ENCODE data around the gene IGSF9. TPM values are rescaled to one million over a fixed set of nuclear protein-coding genes. Genes with fewer than 3 reads are reported as not detected.

IGSF9 gene
- total RNA-seq, 3 donors from 2014 or later: 21.5 to 70.8 (median 25.9) TPM

DNA sequence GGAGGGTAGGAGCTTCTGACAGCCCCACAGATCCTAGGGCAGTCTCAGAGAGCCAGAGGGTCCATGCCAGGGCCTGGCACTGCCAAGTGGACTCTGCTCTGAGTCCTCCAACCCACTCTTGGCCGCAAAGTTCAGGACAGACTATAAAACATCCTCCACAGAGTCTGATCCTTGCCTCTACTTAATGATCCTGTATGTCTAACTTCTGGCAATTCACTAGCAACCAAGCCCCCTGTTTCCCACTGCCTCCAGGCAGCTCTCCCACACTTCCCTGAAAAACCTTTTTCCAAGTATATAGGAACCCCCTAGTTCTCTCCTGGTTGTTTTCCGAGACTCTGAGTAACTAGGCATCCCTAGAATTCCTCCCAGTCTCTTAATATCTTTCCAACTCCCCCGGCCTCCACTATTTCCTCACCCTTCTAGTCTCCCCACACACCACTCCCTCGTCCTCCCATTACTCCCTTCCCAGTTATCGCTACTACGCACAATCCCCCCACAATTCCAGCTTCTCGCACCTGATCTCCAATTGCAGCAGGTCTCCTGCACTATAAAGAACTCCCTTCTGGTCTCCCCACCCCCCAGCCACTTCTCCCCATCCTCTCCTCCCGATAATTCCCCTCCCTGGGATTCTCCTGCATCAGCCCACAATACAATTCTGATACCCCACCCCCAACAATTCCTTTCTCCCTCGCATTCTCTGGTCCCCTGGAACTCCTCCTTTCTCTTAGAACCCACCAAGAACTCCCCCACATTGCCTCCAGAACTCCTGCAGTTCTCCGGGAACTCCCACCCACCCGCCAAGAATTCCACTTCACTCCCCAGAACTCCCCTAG lies 574 bp downstream of the IGSF9 start:
- ATAC-seq (no peak), DNase-seq (no peak)
- Histone ChIP-seq H3K9me3 (no peaks in the 10 kb centered on the region), H3K4me1 (ENCODE audit: low read depth) (peaks cover 45% of the 10 kb centered on the region), H3K4me3 (no peak overlapping the region), H3K36me3 (ENCODE audit: low read depth) (no peaks in the 10 kb centered on the region)
- TF ChIP-seq, protein P1, sequence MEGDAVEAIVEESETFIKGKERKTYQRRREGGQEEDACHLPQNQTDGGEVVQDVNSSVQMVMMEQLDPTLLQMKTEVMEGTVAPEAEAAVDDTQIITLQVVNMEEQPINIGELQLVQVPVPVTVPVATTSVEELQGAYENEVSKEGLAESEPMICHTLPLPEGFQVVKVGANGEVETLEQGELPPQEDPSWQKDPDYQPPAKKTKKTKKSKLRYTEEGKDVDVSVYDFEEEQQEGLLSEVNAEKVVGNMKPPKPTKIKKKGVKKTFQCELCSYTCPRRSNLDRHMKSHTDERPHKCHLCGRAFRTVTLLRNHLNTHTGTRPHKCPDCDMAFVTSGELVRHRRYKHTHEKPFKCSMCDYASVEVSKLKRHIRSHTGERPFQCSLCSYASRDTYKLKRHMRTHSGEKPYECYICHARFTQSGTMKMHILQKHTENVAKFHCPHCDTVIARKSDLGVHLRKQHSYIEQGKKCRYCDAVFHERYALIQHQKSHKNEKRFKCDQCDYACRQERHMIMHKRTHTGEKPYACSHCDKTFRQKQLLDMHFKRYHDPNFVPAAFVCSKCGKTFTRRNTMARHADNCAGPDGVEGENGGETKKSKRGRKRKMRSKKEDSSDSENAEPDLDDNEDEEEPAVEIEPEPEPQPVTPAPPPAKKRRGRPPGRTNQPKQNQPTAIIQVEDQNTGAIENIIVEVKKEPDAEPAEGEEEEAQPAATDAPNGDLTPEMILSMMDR (IDR thresholded peaks at IDR 0.05): no peak
- intact Hi-C loops (cut with DNase I, micrococcal nuclease): no loop called here

DNA sequence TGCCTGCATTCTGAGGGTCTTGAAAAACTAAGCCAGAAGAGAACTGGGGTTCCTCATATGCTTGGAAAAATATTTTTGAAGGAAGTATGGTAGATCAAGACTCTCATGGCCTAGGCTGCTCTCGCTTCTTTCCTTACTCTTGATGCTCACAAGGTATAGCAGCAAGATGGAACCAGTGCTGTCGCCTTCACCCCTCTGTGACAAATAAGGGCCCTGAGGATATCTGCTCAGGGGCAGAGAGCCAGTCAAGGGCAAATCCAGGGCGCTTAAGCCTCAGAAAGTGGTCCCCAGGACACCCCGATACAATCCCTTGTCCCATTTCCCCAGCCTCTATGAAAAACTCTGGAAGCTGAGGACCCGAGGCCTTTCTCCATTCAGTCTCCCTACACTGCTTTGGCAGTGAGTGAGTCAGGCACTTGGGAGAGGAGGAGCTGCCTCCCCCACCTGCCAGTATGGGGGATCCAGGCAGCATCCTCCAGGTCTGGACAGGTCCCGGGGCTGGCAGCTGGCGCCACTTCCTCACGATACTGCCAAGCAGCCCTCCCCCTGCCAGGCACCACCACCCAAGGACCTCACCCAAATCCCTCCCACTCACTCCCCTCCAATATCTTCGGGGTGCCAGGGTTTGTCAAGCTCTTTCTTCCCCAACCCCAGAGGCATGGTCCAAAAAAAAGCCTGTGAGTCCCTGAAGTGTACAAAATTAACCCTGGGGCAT lies 1.3 kb downstream of the IGSF9 start:
- no peak for DNase-seq
- TF ChIP-seq, protein P1 (IDR thresholded peaks at IDR 0.05): no peak
- no peak for ATAC-seq
- peaks cover 43% of the 10 kb centered on the region for H3K4me1 ChIP-seq (ENCODE audit: low read depth)
- intact Hi-C loops (cut with DNase I, micrococcal nuclease): no loop called here
- no peak overlapping the region for H3K4me3 ChIP-seq
- no peaks in the 10 kb centered on the region for H3K36me3 ChIP-seq (ENCODE audit: low read depth)
- no peaks in the 10 kb centered on the region for H3K9me3 ChIP-seq

DNA sequence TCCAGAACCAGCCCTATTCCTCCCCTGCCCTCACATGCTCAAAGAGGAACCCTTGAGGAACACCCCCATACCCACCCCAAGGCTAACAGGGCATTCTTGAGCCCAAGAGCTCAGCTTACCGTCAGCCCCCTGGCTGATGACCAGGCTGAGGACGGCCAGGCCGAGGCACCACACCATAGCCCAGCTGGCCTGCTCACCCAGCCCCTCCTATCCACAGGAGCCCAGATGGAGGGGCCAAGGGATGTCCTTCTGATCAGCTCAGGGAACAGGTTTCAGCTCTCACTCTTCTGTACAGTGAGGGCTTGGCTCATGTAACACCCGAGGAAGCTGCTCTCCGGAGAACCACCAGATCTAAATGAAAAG lies 2.2 kb downstream of the IGSF9 start:
- intact Hi-C loops (cut with DNase I, micrococcal nuclease): no loop called here
- no peak for ATAC-seq
- Histone ChIP-seq H3K4me3 (no peak overlapping the region), H3K36me3 (ENCODE audit: low read depth) (no peaks in the 10 kb centered on the region), H3K4me1 (ENCODE audit: low read depth) (peaks cover 43% of the 10 kb centered on the region), H3K9me3 (no peaks in the 10 kb centered on the region)
- DNase-seq: no peak
- TF ChIP-seq, protein P1 (IDR thresholded peaks at IDR 0.05): no peak

DNA sequence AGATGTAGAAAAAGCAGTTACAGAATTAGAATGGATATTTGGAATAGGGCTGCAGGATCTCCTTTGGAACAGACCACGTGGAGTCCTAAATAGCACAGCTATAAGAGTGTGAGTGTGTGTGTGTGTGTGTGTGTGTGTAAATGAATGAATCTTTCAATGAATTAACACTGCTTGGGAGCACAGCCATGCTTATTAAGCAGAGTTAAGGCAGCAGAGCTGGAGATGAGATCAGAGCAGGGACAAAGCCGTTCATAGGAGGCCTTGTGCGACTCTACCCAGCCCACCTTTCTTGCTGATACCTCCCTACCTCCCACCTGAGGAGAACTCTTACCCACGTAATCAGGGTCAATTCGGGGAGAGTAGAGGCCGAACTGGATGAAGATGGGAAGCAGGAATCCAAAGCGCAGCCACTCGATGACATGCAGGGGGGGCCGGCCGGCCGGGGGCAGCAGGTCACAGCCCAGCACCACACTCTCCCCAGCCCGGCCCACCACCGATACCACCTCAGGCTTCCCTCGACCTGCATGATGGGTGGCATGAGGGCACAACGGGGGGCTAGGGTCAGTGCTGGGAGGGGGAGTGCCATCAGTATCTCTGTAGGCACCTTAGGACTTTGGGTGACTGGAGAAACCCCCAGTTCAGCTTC lies 2.7 kb downstream of the IGSF9 start:
- peaks cover 47% of the 10 kb centered on the region for H3K4me1 ChIP-seq (ENCODE audit: low read depth)

More for the DNA sequence above, 2.7 kb downstream of the IGSF9 start:
- ATAC-seq: no peak
- H3K4me3 ChIP-seq: no peak overlapping the region
- H3K36me3 ChIP-seq (ENCODE audit: low read depth): no peaks in the 10 kb centered on the region
- TF ChIP-seq, protein P1 (IDR thresholded peaks at IDR 0.05): no peak
- no peaks in the 10 kb centered on the region for H3K9me3 ChIP-seq
- no peak for DNase-seq
- intact Hi-C loops (cut with DNase I, micrococcal nuclease): no loop called here

All from mucosa of descending colon (tissue), 3 donors.